Stimulated activated CD8-positive, alpha-beta memory T cell treated with anti-CD3 and anti-CD28 coated beads, Interleukin-4, amount 100 ng/mL, for 24 hours (primary cell): ENCODE data around the gene SEZ6.

Experiments
- DNase-seq: peaks from one replicate; pipeline ENCODE4 v3.0.0-alpha.2; 2020; ENCODE audit warnings: low read depth

The SEZ6 gene

GRCh38 chr17:28974451-28974850, 31.4 kb downstream of the SEZ6 start:
- DNase-seq = no peak

GRCh38 chr17:28973425-28973824, 32.4 kb downstream of the SEZ6 start:
- no peak for DNase-seq

DNA sequence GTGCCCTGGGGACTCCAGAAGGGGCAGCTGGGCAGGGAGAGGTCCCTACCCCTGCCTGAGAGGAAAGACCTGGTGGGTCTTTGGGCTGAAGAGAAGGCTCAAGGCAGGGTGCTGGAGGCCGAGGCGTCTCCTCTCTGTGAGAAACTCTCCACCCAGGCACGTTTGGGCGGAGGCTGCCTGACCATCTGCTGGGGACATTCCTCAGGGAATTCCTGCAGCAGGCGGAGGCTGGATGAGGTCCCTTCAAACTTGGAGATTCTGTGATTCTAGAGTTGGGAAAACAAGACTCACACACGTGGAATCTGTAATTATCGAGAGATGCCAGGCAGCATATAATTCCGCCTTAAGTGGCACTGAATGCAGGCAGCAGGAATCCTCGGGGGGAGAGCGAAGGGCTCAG, 33.4 kb downstream of the SEZ6 start:
- DNase-seq = no peak

DNA sequence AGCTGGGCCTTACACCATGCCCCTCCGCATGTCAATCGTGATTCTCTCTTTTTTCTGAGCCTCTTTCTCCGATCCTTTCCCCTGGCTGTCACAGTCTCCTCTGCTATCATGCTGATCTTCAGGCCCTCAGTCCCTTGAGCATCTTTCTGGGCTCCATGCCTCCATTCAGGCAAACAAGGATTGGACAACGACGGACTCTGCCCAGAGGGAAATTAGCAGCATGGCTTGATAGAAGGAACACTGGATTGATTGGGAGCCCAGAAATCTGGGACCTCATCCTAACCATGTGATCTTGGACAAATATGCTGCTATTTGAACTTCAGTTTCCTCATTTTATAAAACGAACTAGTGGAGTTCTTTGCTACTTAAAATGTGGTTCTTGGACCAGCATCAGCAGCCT, 35.0 kb downstream of the SEZ6 start:
- DNase-seq = no peak

GRCh38 chr17:28969706-28970393, 36.0 kb downstream of the SEZ6 start:
- DNase-seq = no peak

DNA sequence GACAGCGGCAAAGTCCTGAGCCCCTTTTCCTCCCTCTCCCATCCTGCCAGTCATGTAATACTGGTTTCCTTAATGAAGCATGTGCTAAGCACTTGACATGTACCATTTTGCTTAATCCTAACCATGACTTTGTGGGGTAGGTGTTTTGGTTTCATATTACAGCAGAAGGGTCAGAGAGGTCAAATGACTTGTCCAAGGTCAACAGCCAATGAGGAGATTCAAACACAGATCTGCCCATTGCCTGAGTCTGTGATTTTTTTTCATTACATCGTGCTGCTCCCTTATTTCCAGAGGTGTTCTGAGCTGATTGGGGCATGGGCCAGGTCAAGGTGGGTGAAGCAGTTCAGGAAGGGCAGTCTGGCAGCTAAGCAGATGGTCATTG, 36.9 kb downstream of the SEZ6 start:
- no peak for DNase-seq

- no peak for DNase-seq
These were observed 37.5 kb downstream of the SEZ6 start for GRCh38 chr17:28968231-28968913.

GRCh38 chr17:28967221-28968135, 38.4 kb downstream of the SEZ6 start:
- DNase-seq = no peak

- DNase-seq = no peak
These were observed 42.0 kb downstream of the SEZ6 start for GRCh38 chr17:28963841-28964240.

GRCh38 chr17:28963055-28963611, 42.7 kb downstream of the SEZ6 start:
- no peak for DNase-seq

DNA sequence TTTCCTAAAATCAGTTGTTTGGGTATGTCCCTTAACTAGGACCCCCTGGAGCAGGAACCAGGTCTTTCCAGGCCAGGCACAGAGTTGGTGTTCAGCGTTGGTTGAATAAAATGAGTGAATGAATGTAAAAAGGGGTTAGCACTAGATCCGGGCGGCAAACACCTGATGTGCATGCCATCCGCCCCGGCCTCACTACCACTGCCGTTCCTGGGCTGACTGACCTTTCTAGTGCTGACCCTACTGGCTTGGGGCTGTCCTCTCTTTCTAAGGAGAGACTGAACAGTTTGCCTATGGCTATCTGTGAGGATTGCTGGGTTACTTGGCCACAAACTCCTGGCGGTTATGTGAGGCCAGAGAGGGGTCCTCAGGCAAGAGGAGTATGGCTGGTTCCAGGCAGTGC, 44.4 kb downstream of the SEZ6 start:
- DNase-seq = no peak

- no peak for DNase-seq
These were observed 45.4 kb downstream of the SEZ6 start for GRCh38 chr17:28960256-28961061.

DNA sequence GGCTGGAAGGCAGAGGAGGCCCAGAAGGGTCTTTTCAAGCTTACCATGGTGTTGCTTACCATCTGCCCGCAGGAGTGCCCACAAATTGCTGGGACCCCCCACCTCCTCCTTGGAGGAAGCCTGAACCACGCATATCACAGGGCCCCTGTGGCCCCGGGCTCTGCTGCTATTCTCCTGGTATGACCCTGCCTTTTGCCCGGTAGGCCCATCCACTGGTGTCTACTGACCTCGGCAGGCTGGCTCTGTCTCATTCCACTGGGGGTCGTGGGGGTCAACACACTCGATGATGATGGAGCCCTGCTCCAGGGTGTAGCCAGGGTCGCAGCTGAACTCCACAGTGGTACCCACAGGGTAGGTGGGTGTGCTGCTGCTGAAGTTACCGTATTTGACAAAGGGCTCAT, 46.4 kb downstream of the SEZ6 start:
- DNase-seq = no peak

- no peak for DNase-seq
These were observed 46.9 kb downstream of the SEZ6 start for GRCh38 chr17:28958820-28959455.

GRCh38 chr17:28957992-28958355, 47.9 kb downstream of the SEZ6 start:
- DNase-seq = no peak

DNA sequence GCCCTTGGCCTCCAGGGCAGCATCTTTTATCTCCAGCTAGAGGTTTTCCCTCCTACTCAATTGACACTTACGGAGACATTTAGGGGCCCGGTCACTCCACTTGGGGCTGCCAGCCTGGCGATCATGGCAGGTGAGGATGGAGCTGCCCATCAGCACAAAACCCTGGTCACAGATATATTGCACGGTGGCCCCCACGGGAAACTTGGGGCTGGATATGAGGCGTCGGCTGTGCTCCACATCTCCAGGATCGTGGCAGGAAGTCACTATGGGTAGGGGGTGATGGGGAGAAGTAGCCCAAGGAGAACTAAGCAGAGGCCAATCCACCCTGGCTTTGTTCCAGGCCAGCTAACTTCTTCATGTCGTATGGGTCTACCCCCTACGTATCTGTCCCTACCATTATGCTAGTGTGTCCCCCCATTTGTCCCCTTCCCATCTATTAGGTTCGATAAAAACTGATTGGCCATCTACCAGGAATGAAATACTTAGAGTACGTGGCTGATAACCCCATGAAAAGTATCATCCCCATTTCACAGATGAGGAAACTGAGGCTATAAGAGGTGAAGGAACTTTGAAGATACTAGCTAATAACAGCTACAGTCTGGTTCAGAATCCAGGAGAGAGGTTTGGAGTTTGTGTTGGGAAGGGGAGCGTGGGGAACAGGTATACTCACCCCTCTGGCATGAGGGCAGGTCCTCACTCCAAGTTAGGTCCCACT, 48.4 kb downstream of the SEZ6 start:
- no peak for DNase-seq

DNA sequence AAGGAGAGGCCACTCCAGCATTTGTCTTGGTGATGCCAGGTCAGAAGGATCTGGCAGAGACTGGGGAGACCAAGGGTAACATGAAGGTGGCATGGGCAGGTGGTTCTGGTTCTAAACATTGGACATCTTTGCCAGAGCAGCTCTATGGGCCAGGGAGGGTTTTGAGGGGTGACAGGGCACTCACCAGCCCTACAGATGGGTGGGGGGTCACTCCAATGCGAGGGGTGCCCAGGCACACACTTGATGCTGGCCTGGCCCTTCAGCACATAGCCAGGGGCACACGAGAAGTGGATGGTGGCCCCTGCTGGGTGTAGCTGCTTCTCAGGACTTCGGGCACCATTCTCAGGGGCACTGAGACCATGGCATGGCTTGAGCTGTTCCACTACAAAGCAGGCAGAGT, 49.0 kb downstream of the SEZ6 start:
- DNase-seq = no peak

- DNase-seq = no peak
These were observed 49.7 kb downstream of the SEZ6 start for GRCh38 chr17:28956112-28956511.

- DNase-seq = no peak
These were observed 50.4 kb downstream of the SEZ6 start for GRCh38 chr17:28955408-28955807.

GRCh38 chr17:28954886-28955285, 50.9 kb downstream of the SEZ6 start:
- DNase-seq = no peak
